Prostate gland (tissue), 2 donors: Measurements from ENCODE around the gene ZNF565.

Source experiments
- POLR2A ChIP-seq: fragments of 450-650 bp; IDR thresholded peaks from one replicate; pipeline ENCODE4 v1.6.1; 2016; ENCODE audit warnings: antibody characterized with exemption, mild to moderate bottlenecking
- TF ChIP-seq, protein P1 (sequence below), 4 experiments: fragments of 200-600 bp in 2 of 4; fragments of 450-650 bp in 2 of 4; sonication (generic) in 2 of 4; IDR thresholded peaks; 1 replicate in 3 of 4; 2 replicates in 1 of 4; pipeline ENCODE4 v1.5.1; 2016 to 2019; ENCODE audit warnings: antibody characterized with exemption in 4 of 4, mild to moderate bottlenecking in 2 of 4, moderate library complexity in 2 of 4

DNA sequence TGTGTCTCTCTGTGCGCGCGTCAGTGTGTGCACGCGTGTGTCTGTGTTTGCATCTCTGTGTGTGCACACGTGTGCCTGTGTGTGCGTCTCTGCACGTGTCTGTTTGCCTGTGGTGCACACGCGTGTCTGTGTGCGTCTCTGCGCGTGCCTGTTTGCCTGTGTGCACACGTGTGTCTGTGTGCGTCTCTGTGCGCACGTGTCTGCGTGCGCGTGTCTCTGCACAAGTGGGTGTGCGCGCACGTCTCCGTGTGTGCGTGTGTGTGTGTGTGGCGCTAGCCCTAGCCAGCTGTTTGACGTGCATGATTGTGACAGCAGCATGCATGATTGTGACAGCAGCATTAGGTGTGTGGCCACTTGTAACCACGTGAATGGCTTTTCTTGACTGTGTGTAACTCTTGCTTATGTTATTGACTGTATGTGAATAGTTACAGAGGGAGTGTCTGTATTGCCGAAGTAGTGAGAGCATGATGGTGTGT is 31.6 kb upstream of the ZNF565 start:
- TF ChIP-seq, protein P1, sequence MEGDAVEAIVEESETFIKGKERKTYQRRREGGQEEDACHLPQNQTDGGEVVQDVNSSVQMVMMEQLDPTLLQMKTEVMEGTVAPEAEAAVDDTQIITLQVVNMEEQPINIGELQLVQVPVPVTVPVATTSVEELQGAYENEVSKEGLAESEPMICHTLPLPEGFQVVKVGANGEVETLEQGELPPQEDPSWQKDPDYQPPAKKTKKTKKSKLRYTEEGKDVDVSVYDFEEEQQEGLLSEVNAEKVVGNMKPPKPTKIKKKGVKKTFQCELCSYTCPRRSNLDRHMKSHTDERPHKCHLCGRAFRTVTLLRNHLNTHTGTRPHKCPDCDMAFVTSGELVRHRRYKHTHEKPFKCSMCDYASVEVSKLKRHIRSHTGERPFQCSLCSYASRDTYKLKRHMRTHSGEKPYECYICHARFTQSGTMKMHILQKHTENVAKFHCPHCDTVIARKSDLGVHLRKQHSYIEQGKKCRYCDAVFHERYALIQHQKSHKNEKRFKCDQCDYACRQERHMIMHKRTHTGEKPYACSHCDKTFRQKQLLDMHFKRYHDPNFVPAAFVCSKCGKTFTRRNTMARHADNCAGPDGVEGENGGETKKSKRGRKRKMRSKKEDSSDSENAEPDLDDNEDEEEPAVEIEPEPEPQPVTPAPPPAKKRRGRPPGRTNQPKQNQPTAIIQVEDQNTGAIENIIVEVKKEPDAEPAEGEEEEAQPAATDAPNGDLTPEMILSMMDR (IDR thresholded peaks at IDR 0.05) = no peak
- TF ChIP-seq POLR2A = no peak
